Kidney tubule cell (primary cell): ENCODE results near the gene GRB10.
"Not testable (repeated sequence)": the region's sequence is repeated elsewhere in the genome, so short reads cannot be mapped to it uniquely, and the experiment has no call there.

Experiments used
- DNase-seq: peaks from one replicate; pipeline ENCODE4 v3.0.0-alpha.2; 2018; ENCODE audit warnings: low spot score

GRB10 gene

GRCh38 chr7:50607524-50608125 is 175.1 kb downstream of the GRB10 start:
- peak; percentile 26 for DNase-seq

GRCh38 chr7:50605059-50605458 is 177.6 kb downstream of the GRB10 start:
- no peak for DNase-seq

GRCh38 chr7:50603287-50603686 is 179.4 kb downstream of the GRB10 start:
- DNase-seq, result peak; percentile 9

GRCh38 chr7:50599385-50599784 is 183.3 kb downstream of the GRB10 start:
- DNase-seq, result no peak

GRCh38 chr7:50598460-50599343 is 184.0 kb downstream of the GRB10 start:
- no peak for DNase-seq

- DNase-seq, result no peak
Observed at GRCh38 chr7:50596484-50596883, 186.2 kb downstream of the GRB10 start.

GRCh38 chr7:50595491-50596102 is 187.1 kb downstream of the GRB10 start:
- peak; percentile 42 for DNase-seq

GRCh38 chr7:50594734-50595485 is 187.8 kb downstream of the GRB10 start:
- no peak for DNase-seq

- no peak for DNase-seq
Observed at GRCh38 chr7:50594136-50594535, 188.6 kb downstream of the GRB10 start.

- no peak for DNase-seq
Observed at GRCh38 chr7:50592940-50593339, 189.8 kb downstream of the GRB10 start.

- DNase-seq, result peak; percentile 87
Observed at GRCh38 chr7:50591480-50592438, 190.9 kb downstream of the GRB10 start.

GRCh38 chr7:50591098-50591479 is 191.6 kb downstream of the GRB10 start:
- no peak for DNase-seq

GRCh38 chr7:50590535-50590934 is 192.2 kb downstream of the GRB10 start:
- DNase-seq, result no peak

GRCh38 chr7:50589364-50589763 is 193.3 kb downstream of the GRB10 start:
- no peak for DNase-seq

GRCh38 chr7:50588937-50589336 is 193.8 kb downstream of the GRB10 start:
- no peak for DNase-seq

GRCh38 chr7:50587737-50588136 is 195.0 kb downstream of the GRB10 start:
- no peak for DNase-seq

GRCh38 chr7:50584793-50585408 is 197.8 kb downstream of the GRB10 start:
- peak; percentile 86 for DNase-seq

- no peak for DNase-seq
Observed at GRCh38 chr7:50584386-50584785, 198.3 kb downstream of the GRB10 start.

- DNase-seq, result not testable (repeated sequence)
Observed at GRCh38 chr7:50583295-50583694, 199.4 kb downstream of the GRB10 start.

GRCh38 chr7:50582271-50582670 is 200.4 kb downstream of the GRB10 start:
- DNase-seq, result not testable (repeated sequence)

- not testable (repeated sequence) for DNase-seq
Observed at GRCh38 chr7:50580666-50581065, 202.0 kb downstream of the GRB10 start.
